ENCODE data around the gene ATP8A2. TPM values are rescaled to one million over a fixed set of nuclear protein-coding genes. Genes with fewer than 3 reads are reported as not detected.

The ATP8A2 gene
- total RNA-seq, 1 donor from 2014 or later: 4.2 TPM

GRCh38 chr13:25602176-25602575 lies 230.4 kb downstream of the ATP8A2 start:
- no peaks in the 10 kb centered on the region for H3K36me3 ChIP-seq
- no peak overlapping the region for H3K4me2 ChIP-seq
- H3K9me3 ChIP-seq (ENCODE audit: low read depth): no peaks in the 10 kb centered on the region
- no peaks in the 10 kb centered on the region for H3F3A ChIP-seq (ENCODE audit: low read depth)
- H3K9ac ChIP-seq: no peak overlapping the region
- no peaks in the 10 kb centered on the region for H3K36me3 Mint-ChIP-seq
- H3K9me3 Mint-ChIP-seq: no peaks in the 10 kb centered on the region
- no peak overlapping the region for H3K4me3 Mint-ChIP-seq
- H2AFZ ChIP-seq (replicated peaks): no peak overlapping the region
- H3K79me2 ChIP-seq (ENCODE audit: low read depth): no peaks in the 10 kb centered on the region
- no peak for DNase-seq (ENCODE audit: low spot score)
- H3K27ac Mint-ChIP-seq: no peak overlapping the region
- H3K4me1 Mint-ChIP-seq: peaks cover 11% of the 10 kb centered on the region
- no peaks in the 10 kb centered on the region for H3K27me3 ChIP-seq
- H3K4me1 ChIP-seq: no peaks in the 10 kb centered on the region
- peaks cover 9% of the 10 kb centered on the region for H3K27me3 Mint-ChIP-seq (ENCODE audit: insufficient read depth, low read depth)
- H4K20me1 ChIP-seq (ENCODE audit: low read depth): no peaks in the 10 kb centered on the region
- H3K27ac ChIP-seq: no peak overlapping the region
- H3K4me3 ChIP-seq: no peak overlapping the region
- TF ChIP-seq EZH2 (IDR thresholded peaks at IDR 0.05) (no peak), CTCF (IDR thresholded peaks at IDR 0.05) (no peak), EZH2phosphoT487 (IDR thresholded peaks at IDR 0.05) (no peak)

- Histone ChIP-seq H3K27me3 (no peaks in the 10 kb centered on the region), H3K27ac (no peak overlapping the region), H3F3A (ENCODE audit: low read depth) (no peaks in the 10 kb centered on the region), H4K20me1 (ENCODE audit: low read depth) (no peaks in the 10 kb centered on the region), H3K79me2 (ENCODE audit: low read depth) (no peaks in the 10 kb centered on the region), H3K36me3 (no peaks in the 10 kb centered on the region), H3K4me3 (no peak overlapping the region), H3K4me1 (no peaks in the 10 kb centered on the region), H3K9me3 (ENCODE audit: low read depth) (no peaks in the 10 kb centered on the region), H2AFZ (replicated peaks) (no peak overlapping the region), H3K9ac (no peak overlapping the region), H3K4me2 (no peak overlapping the region)
- no peak for DNase-seq (ENCODE audit: low spot score)
- no peaks in the 10 kb centered on the region for H3K36me3 Mint-ChIP-seq
- H3K9me3 Mint-ChIP-seq: no peaks in the 10 kb centered on the region
- TF ChIP-seq EZH2 (IDR thresholded peaks at IDR 0.05): no peak
- no peak for TF ChIP-seq CTCF (IDR thresholded peaks at IDR 0.05)
- TF ChIP-seq EZH2phosphoT487 (IDR thresholded peaks at IDR 0.05): no peak
- H3K4me1 Mint-ChIP-seq: peaks cover 11% of the 10 kb centered on the region
- H3K27ac Mint-ChIP-seq: no peak overlapping the region
- H3K27me3 Mint-ChIP-seq (ENCODE audit: insufficient read depth, low read depth): peaks cover 9% of the 10 kb centered on the region
- no peak overlapping the region for H3K4me3 Mint-ChIP-seq
Measured at GRCh38 chr13:25604106-25604505, 232.3 kb downstream of the ATP8A2 start.

GRCh38 chr13:25607096-25607495 lies 235.3 kb downstream of the ATP8A2 start:
- H3K4me3 ChIP-seq: no peak overlapping the region
- Mint-ChIP-seq H3K4me3 (no peak overlapping the region), H3K9me3 (peaks cover 12% of the 10 kb centered on the region), H3K4me1 (peaks cover 9% of the 10 kb centered on the region), H3K27ac (no peak overlapping the region), H3K27me3 (ENCODE audit: insufficient read depth, low read depth) (peaks cover 4% of the 10 kb centered on the region), H3K36me3 (no peaks in the 10 kb centered on the region)
- no peak overlapping the region for H3K27ac ChIP-seq
- no peak overlapping the region for H3K9ac ChIP-seq
- H2AFZ ChIP-seq (replicated peaks): no peak overlapping the region
- H3K79me2 ChIP-seq (ENCODE audit: low read depth): no peaks in the 10 kb centered on the region
- no peaks in the 10 kb centered on the region for H3K36me3 ChIP-seq
- no peak overlapping the region for H3K4me2 ChIP-seq
- no peak for DNase-seq (ENCODE audit: low spot score)
- H4K20me1 ChIP-seq (ENCODE audit: low read depth): no peaks in the 10 kb centered on the region
- H3K4me1 ChIP-seq: no peaks in the 10 kb centered on the region
- H3K27me3 ChIP-seq: no peaks in the 10 kb centered on the region
- no peaks in the 10 kb centered on the region for H3F3A ChIP-seq (ENCODE audit: low read depth)
- TF ChIP-seq EZH2phosphoT487 (IDR thresholded peaks at IDR 0.05): no peak
- no peak for TF ChIP-seq CTCF (IDR thresholded peaks at IDR 0.05)
- TF ChIP-seq EZH2 (IDR thresholded peaks at IDR 0.05): no peak
- H3K9me3 ChIP-seq (ENCODE audit: low read depth): no peaks in the 10 kb centered on the region

Data from neural progenitor cell (in vitro differentiated cells).